DND-41 (cell line): ENCODE results near the gene PCDHGA12.
"Not testable (repeated sequence)": the region's sequence is repeated elsewhere in the genome, so short reads cannot be mapped to it uniquely, and the experiment has no call there.

Experiments
- ATAC-seq: fragments of 200-7000 bp; cut with Tn5 transposase; 3 replicates; pipeline ENCODE4 v1.9.1; 2021; ENCODE audit warnings: low read depth; ENCODE audit not compliant: insufficient read depth
- DNase-seq: peaks from one replicate; pipeline ENCODE4 v3.0.0-alpha.2; 2020
- H2AFZ ChIP-seq: 2 replicates; pipeline ENCODE4 v1.6.0; 2012; ENCODE audit warnings: low read depth, low read length
- H3K27ac ChIP-seq: 2 replicates; pipeline ENCODE4 v1.5.1; 2012; ENCODE audit warnings: low read length, inconsistent platforms
- H3K27me3 ChIP-seq: fragments of 200-600 bp; sonication (generic); 2 replicates; pipeline ENCODE4 v1.6.0; 2012; ENCODE audit warnings: low read length, mild to moderate bottlenecking, inconsistent platforms; ENCODE audit not compliant: insufficient read depth, poor library complexity
- H3K36me3 ChIP-seq: 2 replicates; pipeline ENCODE4 v1.5.1; 2012; ENCODE audit warnings: low read length, inconsistent platforms; ENCODE audit not compliant: insufficient read depth
- H3K4me1 ChIP-seq: 2 replicates; pipeline ENCODE4 v1.5.1; 2012; ENCODE audit warnings: mild to moderate bottlenecking, low read length; ENCODE audit not compliant: insufficient read depth
- H3K4me2 ChIP-seq: 2 replicates; pipeline ENCODE4 v1.6.0; 2012; ENCODE audit warnings: mild to moderate bottlenecking, moderate library complexity, low read length, inconsistent platforms; ENCODE audit not compliant: insufficient read depth
- H3K4me3 ChIP-seq, 2 experiments: fragments of 200-600 bp in 1 of 2; shearing (Covaris generic) in 1 of 2; 2 replicates each; pipeline ENCODE4 v1.5.1; 2012 to 2016; ENCODE audit warnings: inconsistent platforms in 2 of 2, low read length in 2 of 2, mild to moderate bottlenecking in 2 of 2, low read depth in 1 of 2, moderate library complexity in 1 of 2
- H3K79me2 ChIP-seq: 2 replicates; pipeline ENCODE4 v1.6.0; 2012; ENCODE audit warnings: low read length, inconsistent platforms; ENCODE audit not compliant: insufficient read depth
- H3K9ac ChIP-seq: 2 replicates; pipeline ENCODE4 v1.6.0; 2012; ENCODE audit warnings: low read depth, mild to moderate bottlenecking, inconsistent platforms, low read length, moderate library complexity
- H3K9me3 ChIP-seq: 2 replicates; pipeline ENCODE4 v1.5.1; 2012; ENCODE audit warnings: low read length, moderate library complexity, mild to moderate bottlenecking, inconsistent platforms; ENCODE audit not compliant: insufficient read depth, severe bottlenecking
- H4K20me1 ChIP-seq: 2 replicates; pipeline ENCODE4 v1.6.0; 2012; ENCODE audit warnings: low read length; ENCODE audit not compliant: insufficient read depth
- EZH2 ChIP-seq: IDR thresholded peaks from 3 replicates; pipeline ENCODE4 v1.6.1; 2012; ENCODE audit warnings: borderline replicate concordance, low read depth, mild to moderate bottlenecking, moderate library complexity, low read length, inconsistent platforms; ENCODE audit not compliant: severe bottlenecking
- TF ChIP-seq, protein P1 (sequence below): IDR thresholded peaks from 2 replicates; pipeline ENCODE4 v1.5.1; 2012; ENCODE audit warnings: borderline replicate concordance, low read length, moderate library complexity, mild to moderate bottlenecking; ENCODE audit not compliant: poor library complexity, severe bottlenecking; ENCODE audit errors: extremely low read depth

The PCDHGA12 gene

DNA sequence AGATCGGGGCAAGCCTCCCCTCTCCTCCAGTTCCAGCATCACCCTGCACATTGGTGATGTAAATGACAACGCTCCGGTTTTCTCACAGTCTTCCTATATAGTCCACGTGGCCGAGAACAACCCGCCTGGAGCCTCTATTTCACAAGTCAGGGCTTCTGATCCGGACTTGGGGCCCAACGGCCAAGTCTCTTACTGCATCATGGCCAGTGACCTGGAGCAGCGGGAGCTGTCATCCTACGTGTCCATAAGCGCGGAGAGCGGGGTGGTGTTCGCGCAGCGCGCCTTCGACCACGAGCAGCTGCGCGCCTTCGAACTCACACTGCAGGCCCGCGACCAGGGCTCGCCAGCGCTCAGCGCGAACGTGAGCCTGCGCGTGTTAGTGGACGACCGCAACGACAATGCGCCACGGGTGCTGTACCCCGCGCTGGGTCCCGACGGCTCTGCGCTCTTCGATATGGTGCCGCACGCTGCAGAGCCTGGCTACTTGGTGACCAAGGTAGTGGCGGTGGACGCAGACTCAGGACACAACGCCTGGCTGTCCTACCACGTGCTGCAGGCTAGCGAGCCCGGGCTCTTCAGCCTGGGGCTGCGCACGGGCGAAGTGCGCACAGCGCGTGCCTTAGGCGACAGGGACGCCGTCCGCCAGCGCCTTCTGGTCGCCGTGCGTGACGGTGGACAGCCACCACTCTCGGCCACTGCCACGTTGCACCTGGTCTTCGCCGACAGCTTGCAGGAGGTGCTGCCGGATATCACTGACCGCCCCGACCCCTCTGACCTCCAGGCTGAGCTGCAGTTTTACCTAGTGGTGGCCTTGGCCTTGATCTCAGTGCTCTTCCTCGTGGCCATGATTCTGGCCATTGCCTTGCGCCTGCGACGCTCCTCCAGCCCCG is 40.9 kb upstream of the PCDHGA12 start:
- H2AFZ ChIP-seq: no peak overlapping the region
- no peaks in the 10 kb centered on the region for H3K4me1 ChIP-seq
- H3K4me3 ChIP-seq: no peak overlapping the region
- TF ChIP-seq EZH2: no peak
- H3K27ac ChIP-seq: no peak overlapping the region
- H4K20me1 ChIP-seq: no peaks in the 10 kb centered on the region
- no peaks in the 10 kb centered on the region for H3K79me2 ChIP-seq
- no peaks in the 10 kb centered on the region for H3K36me3 ChIP-seq
- H3K4me2 ChIP-seq: no peak overlapping the region
- no peak overlapping the region for H3K9ac ChIP-seq
- H3K27me3 ChIP-seq: no peaks in the 10 kb centered on the region
- ATAC-seq: no peak
- H3K9me3 ChIP-seq: no peaks in the 10 kb centered on the region
- no peak for DNase-seq

DNA sequence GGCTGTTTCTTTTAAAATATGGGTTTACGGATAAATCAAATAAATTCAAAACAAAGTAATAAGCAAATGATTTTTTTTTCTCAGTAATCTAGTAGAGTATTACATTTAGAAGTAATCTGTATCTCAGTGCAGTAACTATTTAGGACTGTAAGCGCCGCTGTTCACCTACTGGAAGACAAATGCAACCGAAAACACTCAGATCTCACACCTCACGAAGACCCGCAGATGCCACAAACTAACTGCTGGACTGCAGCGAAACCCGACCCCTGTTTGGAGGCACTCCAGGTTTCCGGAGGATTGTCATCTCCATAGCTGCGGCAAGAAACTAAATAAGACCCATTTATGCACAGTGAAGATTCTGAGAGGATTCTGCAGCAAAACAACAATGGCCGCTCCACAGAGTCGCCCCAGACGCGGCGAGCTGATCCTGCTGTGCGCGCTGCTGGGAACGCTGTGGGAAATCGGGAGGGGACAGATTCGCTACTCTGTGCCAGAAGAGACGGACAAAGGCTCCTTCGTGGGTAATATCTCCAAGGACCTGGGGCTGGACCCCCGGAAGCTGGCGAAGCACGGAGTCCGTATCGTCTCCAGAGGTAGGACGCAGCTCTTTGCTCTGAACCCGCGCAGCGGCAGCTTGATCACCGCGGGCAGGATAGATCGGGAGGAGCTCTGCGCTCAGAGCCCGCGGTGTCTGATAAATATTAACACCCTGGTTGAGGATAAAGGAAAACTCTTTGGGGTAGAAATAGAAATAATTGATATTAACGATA is 37.7 kb upstream of the PCDHGA12 start, which contains the start of gene PCDHGA8:
Gene PCDHGA8 (plus strand): TSS at position 205 of the 770 bp plus-strand sequence. CDS start 181 bp downstream, at position 386.
- DNase-seq: no peak

DNA sequence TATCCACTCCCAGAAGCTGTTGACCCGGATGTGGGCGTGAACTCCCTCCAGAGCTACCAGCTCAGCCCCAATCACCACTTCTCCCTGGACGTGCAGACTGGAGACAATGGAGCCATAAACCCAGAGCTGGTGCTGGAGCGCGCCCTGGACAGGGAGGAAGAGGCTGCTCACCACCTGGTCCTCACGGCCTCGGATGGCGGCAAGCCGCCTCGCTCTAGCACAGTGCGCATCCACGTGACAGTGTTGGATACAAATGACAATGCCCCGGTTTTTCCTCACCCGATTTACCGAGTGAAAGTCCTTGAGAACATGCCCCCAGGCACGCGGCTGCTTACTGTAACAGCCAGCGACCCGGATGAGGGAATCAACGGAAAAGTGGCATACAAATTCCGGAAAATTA is 37.0 kb upstream of the PCDHGA12 start:
- Histone ChIP-seq H3K9ac (no peak overlapping the region), H3K27me3 (no peaks in the 10 kb centered on the region), H2AFZ (no peak overlapping the region), H4K20me1 (no peaks in the 10 kb centered on the region), H3K4me2 (no peak overlapping the region), H3K36me3 (no peaks in the 10 kb centered on the region), H3K4me1 (no peaks in the 10 kb centered on the region), H3K9me3 (no peaks in the 10 kb centered on the region), H3K4me3 (no peak overlapping the region), H3K27ac (no peak overlapping the region), H3K79me2 (no peaks in the 10 kb centered on the region)
- TF ChIP-seq, protein P1, sequence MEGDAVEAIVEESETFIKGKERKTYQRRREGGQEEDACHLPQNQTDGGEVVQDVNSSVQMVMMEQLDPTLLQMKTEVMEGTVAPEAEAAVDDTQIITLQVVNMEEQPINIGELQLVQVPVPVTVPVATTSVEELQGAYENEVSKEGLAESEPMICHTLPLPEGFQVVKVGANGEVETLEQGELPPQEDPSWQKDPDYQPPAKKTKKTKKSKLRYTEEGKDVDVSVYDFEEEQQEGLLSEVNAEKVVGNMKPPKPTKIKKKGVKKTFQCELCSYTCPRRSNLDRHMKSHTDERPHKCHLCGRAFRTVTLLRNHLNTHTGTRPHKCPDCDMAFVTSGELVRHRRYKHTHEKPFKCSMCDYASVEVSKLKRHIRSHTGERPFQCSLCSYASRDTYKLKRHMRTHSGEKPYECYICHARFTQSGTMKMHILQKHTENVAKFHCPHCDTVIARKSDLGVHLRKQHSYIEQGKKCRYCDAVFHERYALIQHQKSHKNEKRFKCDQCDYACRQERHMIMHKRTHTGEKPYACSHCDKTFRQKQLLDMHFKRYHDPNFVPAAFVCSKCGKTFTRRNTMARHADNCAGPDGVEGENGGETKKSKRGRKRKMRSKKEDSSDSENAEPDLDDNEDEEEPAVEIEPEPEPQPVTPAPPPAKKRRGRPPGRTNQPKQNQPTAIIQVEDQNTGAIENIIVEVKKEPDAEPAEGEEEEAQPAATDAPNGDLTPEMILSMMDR: no peak
- no peak for TF ChIP-seq EZH2
- no peak for DNase-seq
- no peak for ATAC-seq

More for the DNA sequence above, 37.7 kb upstream of the PCDHGA12 start, which contains the start of gene PCDHGA8:
- H3K4me2 ChIP-seq: no peak within 1 kb of the TSS
- no peak within 1 kb of the TSS for H2AFZ ChIP-seq
- no peak within 1 kb of the TSS for H3K27ac ChIP-seq
- no peaks in the 10 kb centered on the region for H3K4me1 ChIP-seq
- H3K79me2 ChIP-seq: no peaks in the 10 kb centered on the region
- no peaks in the 10 kb centered on the region for H4K20me1 ChIP-seq
- H3K9ac ChIP-seq: no peak within 1 kb of the TSS
- no peaks in the 10 kb centered on the region for H3K36me3 ChIP-seq
- no peak within 1 kb of the TSS for H3K4me3 ChIP-seq
- TF ChIP-seq, protein P1: no peak
- TF ChIP-seq EZH2: no peak
- H3K9me3 ChIP-seq: no peaks in the 10 kb centered on the region
- ATAC-seq: no peak
- H3K27me3 ChIP-seq: no peaks in the 10 kb centered on the region

DNA sequence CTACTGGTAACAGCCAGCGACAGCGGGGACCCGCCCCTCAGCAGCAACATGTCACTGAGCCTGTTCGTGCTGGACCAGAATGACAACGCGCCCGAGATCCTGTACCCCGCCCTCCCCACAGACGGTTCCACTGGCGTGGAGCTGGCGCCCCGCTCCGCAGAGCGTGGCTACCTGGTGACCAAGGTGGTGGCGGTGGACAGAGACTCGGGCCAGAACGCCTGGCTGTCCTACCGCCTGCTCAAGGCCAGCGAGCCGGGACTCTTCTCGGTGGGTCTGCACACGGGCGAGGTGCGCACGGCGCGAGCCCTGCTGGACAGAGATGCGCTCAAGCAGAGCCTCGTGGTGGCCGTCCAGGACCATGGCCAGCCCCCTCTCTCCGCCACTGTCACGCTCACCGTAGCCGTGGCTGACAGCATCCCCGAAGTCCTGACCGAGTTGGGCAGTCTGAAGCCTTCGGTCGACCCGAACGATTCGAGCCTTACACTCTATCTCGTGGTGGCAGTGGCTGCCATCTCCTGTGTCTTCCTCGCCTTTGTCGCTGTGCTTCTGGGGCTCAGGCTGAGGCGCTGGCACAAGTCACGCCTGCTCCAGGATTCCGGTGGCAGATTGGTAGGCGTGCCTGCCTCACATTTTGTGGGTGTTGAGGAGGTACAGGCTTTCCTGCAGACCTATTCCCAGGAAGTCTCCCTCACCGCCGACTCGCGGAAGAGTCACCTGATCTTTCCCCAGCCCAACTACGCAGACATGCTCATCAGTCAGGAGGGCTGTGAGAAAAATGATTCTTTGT is 35.7 kb upstream of the PCDHGA12 start:
- not testable (repeated sequence) for H3K27ac ChIP-seq

More for the DNA sequence above, 35.7 kb upstream of the PCDHGA12 start:
- H3K4me2 ChIP-seq, H3K4me3 ChIP-seq, H3K9me3 ChIP-seq, H3K9ac ChIP-seq, ATAC-seq, H3K27me3 ChIP-seq, H3K4me1 ChIP-seq, H2AFZ ChIP-seq, DNase-seq, H3K36me3 ChIP-seq, H4K20me1 ChIP-seq, H3K79me2 ChIP-seq: not testable (repeated sequence)
